CD4-positive, alpha-beta T cell treated with Interleukin-6 at 100 ng/mL for 8 hours (primary cell): ENCODE measurements around the gene ANAPC4.

Experiments
- DNase-seq: peaks from one replicate; pipeline ENCODE4 v3.0.0-alpha.2; 2020; ENCODE audit warnings: mixed read lengths, low spot score

Gene ANAPC4

GRCh38 chr4:25377572-25378436 is 741 bp downstream of the ANAPC4 start:
- DNase-seq = no peak

- DNase-seq = no peak
These were observed 1.3 kb downstream of the ANAPC4 start for GRCh38 chr4:25378437-25378743.

- DNase-seq = no peak
These were observed 2.5 kb downstream of the ANAPC4 start for GRCh38 chr4:25379591-25379990.

GRCh38 chr4:25383647-25384046 is 6.6 kb downstream of the ANAPC4 start:
- no peak for DNase-seq

- DNase-seq = no peak
These were observed 9.9 kb downstream of the ANAPC4 start for GRCh38 chr4:25386926-25387325.

- no peak for DNase-seq
These were observed 20.2 kb downstream of the ANAPC4 start for GRCh38 chr4:25397305-25397704.

- no peak for DNase-seq
These were observed 22.4 kb downstream of the ANAPC4 start for GRCh38 chr4:25399510-25399909.

- DNase-seq = no peak
These were observed 24.0 kb downstream of the ANAPC4 start for GRCh38 chr4:25401066-25401465.

GRCh38 chr4:25402521-25402920 is 25.5 kb downstream of the ANAPC4 start:
- no peak for DNase-seq

GRCh38 chr4:25403699-25404098 is 26.6 kb downstream of the ANAPC4 start:
- DNase-seq = no peak

- DNase-seq = no peak
These were observed 28.4 kb downstream of the ANAPC4 start for GRCh38 chr4:25405453-25405852.

- DNase-seq = no peak
These were observed 29.1 kb downstream of the ANAPC4 start for GRCh38 chr4:25406081-25406692.

GRCh38 chr4:25410820-25411529 is 33.9 kb downstream of the ANAPC4 start:
- DNase-seq = no peak

GRCh38 chr4:25413261-25413660 is 36.2 kb downstream of the ANAPC4 start:
- no peak for DNase-seq

- DNase-seq = no peak
These were observed 40.0 kb downstream of the ANAPC4 start for GRCh38 chr4:25417014-25417413.

GRCh38 chr4:25420931-25421330 is 43.9 kb downstream of the ANAPC4 start:
- DNase-seq = no peak

GRCh38 chr4:25421816-25422525 is 44.9 kb downstream of the ANAPC4 start:
- DNase-seq = no peak

- no peak for DNase-seq
These were observed 46.5 kb downstream of the ANAPC4 start for GRCh38 chr4:25423548-25423947.

GRCh38 chr4:25424539-25425228 is 47.6 kb downstream of the ANAPC4 start:
- DNase-seq = no peak

- no peak for DNase-seq
These were observed 48.3 kb downstream of the ANAPC4 start for GRCh38 chr4:25425361-25425760.

GRCh38 chr4:25427871-25428270 is 50.8 kb downstream of the ANAPC4 start:
- no peak for DNase-seq

GRCh38 chr4:25430630-25431029 is 53.6 kb downstream of the ANAPC4 start:
- DNase-seq = no peak
